Cerebellar cortex (tissue), 1 donor: ENCODE data around the gene RBM43.
A peak's percentile ranks its signal among the peaks of the same experiment; 100 is the strongest.
"Not testable (repeated sequence)": the region's sequence is repeated elsewhere in the genome, so short reads cannot be mapped to it uniquely, and the experiment has no call there.

Experiments used
- DNase-seq: peaks from one replicate; pipeline ENCODE4 v3.0.0-alpha.2; 2015; ENCODE audit warnings: low spot score

The RBM43 gene

DNA sequence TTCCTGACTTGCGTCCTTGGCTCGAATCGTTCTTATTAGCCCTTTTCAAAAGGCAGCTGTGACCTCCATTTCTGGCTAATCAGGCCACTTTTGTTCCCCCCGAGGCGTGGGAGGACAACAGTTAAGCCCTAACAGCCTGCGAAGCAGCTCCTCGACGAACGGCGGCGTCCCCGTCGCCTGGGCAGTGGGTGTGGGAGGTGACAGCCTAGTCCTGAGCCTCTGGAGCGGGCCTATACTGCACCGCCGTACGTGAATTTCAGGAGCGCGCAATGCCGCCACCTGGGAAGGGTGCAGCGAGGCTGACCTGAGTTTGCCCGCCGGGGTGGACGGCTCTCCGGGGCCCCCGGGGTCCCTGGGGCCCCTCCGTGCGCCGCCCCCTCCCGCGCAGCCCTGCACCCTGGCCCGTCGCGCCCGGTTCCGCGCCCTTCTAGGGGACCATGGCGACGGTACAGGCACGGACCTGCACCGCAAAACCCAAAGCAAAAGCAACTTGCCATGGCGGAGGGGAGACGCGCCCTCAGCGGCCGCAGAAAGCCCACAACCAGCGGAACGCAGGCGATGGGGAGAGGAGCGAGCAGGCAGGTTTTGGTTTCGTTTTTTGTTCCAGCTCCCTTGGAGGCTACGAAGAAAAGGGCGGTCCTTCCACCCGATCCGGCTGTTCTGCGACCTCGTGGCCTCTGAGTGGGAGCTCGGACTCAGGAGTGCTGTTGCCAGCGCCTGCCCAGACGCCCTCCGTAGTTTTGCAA lies at the start of gene RBM43:
Gene RBM43, minus strand, starts transcription at position 633 of the 746 bp plus-strand sequence. Its CDS starts 136 bp downstream, at position 497.
- peak; percentile 71 for DNase-seq

DNA sequence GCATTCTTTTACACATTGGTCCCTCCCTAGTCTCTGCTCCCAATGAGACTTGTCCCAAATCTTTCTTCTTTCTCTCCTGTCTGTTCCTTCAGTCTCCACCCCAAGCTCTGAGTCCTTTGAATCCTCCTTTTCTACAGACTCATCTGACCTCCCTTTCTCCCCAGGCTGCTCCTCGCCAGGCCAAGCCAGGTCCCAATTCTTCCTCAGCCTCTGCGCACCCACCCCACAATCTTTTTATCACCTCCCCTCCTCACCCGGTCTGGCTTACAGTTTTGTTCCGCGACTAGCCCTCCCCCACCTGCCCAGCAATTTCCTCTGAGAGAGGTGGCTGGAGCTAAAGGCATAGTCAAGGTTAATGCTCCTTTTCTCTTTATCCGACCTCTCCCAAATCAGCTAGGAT lies 48.6 kb upstream of the RBM43 start:
- DNase-seq: not testable (repeated sequence)

- DNase-seq: no peak
Observed at GRCh38 chr2:151306621-151307020, 45.0 kb upstream of the RBM43 start.

DNA sequence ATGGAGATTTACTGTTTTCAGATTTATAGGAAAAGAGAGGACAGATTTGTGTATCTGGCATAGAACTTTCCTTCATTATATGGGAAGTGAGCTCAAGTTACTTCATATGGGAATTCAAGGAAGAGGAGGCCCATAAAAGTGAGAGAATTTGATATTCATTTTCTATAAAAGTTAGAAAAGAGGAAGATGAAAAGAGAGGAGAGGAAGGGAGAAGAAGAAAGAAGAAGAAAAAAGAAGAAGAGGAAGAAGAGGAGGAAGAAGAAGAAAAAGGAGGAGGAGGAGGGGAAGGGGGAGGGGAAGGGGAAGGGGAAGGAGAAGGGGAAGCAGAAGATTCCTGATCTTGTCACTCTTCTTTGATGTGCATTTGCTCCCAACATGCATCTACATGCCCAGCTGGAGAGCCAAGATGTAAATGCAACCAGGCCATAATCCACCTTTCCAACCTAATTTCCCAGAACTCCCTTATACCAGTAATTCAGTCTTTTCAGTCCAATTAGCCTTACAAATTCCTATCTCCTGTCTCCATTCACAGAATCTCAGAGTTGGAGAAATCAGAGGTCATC lies 43.5 kb upstream of the RBM43 start:
- no peak for DNase-seq

DNA sequence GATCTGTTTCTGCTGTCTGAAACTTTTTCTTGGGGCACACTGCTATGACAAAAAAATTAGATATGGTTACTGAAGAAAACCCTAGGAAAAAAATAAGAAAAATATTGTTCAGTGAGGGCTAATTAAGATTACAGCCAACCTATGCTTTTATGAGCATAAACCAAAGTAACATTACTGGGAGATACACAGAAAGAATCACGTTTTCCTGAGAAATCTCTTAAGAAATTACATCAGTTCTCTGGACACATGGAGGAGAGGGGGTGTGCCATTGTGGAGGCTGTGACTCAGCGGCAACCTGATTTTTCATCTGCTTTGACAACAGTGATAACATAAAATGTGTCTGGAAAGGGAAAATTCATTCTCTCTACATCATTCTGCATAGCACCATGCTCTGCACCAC lies 41.2 kb upstream of the RBM43 start:
- DNase-seq: no peak

GRCh38 chr2:151302404-151302803 lies 40.7 kb upstream of the RBM43 start:
- no peak for DNase-seq

GRCh38 chr2:151299920-151300539 lies 38.4 kb upstream of the RBM43 start:
- no peak for DNase-seq

- no peak for DNase-seq
Observed at GRCh38 chr2:151297882-151298281, 36.2 kb upstream of the RBM43 start.

- DNase-seq: not testable (repeated sequence)
Observed at GRCh38 chr2:151295926-151296325, 34.3 kb upstream of the RBM43 start.

DNA sequence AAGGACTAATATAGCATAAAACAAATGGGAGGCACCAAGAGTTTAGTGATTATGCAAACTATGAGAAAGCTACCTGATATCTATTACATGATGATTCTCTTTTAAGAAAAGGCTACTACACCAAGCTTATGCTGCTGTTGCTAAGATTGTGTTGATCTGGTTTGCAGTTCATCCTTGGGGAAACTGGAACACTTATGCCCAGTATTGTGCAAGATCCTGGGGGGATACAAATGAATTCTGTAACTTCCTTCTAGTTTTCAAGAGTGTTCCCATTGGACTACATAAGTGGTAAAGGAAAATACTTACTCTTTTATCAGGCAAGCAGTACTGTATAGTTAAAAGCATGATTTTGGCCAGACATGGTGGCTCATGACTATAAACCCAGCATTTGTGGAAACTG lies 30.9 kb upstream of the RBM43 start:
- no peak for DNase-seq

DNA sequence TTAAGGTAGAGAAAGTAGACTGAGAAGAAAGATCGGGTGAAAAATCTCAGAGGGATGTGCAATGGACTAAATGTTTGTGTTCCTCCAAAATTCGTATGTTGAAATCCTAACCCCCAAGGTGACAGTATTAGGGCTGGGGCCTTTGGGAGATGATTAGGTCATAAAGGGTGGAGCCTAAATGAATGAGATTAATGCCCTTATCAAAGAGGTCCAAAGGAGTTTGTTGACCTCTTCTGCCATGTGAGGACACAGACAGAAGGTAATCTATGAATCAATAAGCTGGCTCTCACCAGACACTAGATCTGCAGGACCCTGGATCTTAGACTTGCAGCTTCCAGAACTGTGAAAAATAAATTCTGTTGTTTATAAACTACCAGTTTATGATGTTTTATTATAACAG lies 30.5 kb upstream of the RBM43 start:
- DNase-seq: no peak

DNA sequence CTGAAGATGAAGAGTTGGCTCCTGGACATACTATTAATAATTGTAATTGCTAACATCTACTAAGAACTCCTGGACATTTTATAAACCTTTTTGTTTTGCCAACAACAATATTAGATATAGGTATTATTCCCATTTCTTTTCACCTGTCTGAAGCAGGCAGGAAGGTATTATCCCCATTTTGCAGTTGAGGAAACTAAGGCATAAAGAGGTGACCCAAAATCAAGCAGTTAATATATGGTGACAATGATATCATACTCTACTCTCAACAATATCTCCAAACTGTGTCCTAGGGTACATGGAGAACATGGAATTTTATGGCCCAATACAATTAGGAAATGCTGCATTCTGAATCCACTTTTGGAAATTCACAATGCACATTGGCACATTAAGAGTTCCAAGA lies 29.6 kb upstream of the RBM43 start:
- DNase-seq: no peak

DNA sequence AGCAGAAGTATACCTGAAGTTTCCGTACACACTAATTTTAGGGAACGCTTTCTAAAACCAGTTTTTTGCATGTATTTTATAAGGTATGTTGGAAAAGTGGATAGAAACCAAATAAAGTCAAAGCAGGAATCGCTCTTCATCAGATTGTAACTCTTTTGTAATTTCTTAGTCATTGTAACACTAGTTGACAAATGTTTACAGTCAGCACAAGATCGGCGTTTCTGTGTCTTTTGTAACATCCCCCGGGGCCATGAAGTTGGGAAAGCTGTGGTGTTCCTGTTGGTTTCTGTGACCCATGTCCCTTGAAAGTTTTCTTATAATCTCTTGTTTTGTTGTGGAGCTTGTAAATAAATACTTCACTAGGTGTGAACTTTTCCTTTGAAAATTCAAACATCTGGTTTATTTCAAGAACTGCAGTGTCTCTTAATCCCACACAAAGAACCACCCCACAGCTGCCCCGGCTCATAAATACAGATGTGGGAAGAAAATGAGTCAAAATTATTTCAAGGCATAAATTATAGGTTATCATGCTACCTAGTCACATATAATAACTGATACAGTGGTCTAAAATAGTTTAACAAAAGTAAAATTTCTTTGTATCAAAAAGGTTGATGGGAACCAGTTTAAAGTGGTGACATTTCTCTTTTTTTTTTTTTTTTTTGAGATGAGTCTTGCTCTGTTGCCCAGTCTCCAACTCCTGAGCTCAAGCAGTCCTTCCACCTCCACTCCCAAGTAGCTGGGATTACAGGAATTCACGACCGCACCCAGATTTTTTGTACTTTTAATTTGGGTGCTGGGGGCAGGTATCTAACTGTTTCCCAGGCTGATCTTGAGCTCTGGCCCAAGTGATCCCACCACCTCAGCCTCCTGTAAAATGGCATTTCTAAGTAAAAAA lies 28.6 kb upstream of the RBM43 start:
- DNase-seq: no peak

DNA sequence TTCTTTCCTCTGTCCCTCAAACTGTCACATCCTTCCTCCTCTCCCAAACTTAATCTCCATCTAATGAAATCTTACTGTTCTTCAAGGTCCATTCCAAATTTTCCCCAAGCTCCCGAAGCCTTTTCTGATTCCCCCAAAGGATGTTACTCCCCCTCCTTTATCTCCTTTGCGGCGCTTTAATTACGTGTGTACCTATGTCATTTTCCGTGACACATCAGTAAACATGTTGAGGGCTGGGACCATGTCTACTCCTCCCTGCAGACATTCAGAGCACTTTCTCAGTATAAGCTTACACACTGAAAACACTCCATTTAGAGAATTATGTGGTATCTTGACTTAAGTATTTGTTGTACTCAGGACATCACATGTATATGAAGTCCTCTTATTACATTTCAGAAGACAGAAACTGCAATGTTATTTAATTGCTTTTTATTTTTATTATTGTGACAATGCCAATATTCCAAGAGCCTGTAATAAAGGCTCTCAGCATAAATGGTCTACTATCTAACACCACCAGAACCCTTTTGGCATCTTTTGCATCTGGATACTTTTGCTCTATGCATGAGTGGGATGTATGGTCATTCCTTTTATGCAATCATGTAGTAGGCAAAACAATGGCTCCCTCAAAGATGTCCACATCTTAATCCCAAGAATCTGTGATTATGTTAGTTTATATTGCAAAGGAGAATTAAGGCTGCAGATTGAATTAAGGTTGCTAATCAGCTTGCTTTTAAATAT lies 26.0 kb upstream of the RBM43 start:
- DNase-seq: no peak

DNA sequence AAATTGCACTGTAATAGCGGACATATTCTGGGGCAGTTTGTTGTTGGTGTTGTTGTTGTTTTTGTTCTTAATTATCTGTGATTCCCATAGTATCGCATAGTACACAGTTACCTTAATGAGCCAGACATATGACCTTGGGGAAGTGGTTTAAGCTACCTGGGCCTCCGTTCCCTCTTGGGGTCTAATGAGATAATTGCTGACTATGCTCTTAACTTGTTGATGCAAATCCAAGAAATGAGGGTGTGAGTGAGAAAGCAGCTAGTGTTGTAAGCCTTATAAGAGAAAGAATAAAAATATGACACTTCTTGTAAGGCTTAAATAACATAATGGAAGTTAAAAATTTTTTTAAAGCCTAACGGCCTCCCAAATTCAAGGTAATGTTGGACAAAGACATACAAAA lies 20.7 kb upstream of the RBM43 start:
- DNase-seq: no peak

GRCh38 chr2:151280271-151280670 lies 18.6 kb upstream of the RBM43 start:
- DNase-seq: no peak

DNA sequence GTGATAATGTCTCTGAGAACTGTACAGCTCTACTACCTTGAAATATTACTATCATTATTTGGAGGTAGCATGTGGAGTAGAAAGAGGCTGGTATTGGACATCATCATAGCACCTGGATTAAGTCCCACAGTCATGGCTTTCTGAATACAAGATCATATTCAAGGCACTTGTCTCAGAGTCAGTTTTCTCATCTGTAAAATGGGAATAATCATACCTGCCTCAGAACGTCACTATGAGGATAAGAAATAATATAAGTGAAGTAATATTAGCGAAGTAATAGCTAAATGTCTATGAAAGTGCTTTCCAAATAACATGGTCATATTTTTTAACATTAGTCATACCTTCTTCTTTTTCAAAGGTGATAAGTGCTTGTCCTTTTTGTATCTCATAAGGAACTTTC lies 16.8 kb upstream of the RBM43 start:
- no peak for DNase-seq

GRCh38 chr2:151277067-151277466 lies 15.4 kb upstream of the RBM43 start:
- no peak for DNase-seq

- DNase-seq: no peak
Observed at GRCh38 chr2:151275291-151275690, 13.6 kb upstream of the RBM43 start.

DNA sequence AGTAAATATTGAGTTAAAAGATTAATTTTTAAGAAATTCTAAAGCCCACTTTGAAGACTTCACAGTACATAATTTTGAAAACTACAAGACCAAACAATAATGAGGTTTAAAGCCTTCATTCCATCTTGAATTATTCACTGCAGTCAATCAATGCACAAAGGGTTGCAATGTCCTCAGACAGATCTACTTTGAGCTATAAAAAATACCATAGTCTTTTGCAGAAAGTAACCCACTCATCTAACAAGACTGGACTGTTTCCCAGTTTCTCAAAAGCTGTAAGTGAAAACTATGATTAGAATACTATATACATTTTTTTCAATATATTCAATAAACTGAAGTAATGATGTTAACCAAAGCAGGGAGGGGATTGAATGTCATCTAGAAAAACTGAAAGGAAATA lies 10.2 kb upstream of the RBM43 start:
- DNase-seq: no peak

DNA sequence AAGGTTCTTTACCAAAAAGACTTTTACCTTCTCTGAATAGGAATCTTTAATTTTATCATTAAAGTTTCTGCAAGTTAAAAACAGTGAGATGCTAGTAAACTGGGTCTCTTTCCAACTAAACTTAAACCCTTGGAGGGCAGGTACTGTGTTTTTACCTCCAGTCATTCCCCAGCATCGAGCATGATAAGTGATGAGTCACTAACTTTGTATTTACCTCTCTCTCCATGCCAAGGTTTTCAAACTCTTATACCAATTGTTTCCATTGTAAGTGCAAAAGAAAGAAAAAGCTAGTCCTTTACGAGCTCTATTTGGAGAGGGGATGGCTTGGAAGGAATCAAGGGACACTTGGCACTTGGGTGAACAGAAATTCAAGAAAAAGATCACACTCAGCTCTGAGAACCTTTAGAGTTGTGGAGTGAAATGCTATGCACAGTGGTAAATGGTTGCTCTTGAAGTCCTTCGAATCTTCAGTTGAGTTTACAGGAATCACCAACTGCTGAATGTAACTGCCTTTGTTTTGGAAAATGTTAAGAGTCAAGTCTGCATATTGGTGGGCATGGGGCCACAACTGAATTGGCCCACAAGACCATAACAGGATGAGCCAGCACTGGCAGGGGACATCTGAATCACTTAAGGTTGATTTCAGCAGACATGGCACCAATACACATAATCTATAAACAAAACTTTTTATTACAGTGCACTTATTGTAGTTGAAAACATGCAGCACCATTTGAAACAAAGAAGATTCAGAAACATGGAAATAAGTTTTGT lies 8.3 kb upstream of the RBM43 start:
- no peak for DNase-seq
